GM20000 (cell line): ENCODE measurements around the gene XYLT1.

Experiments
- DNase-seq: peaks from one replicate; pipeline ENCODE4 v3.0.0; 2012; ENCODE audit warnings: low spot score
- TF ChIP-seq, protein P1 (sequence below): IDR thresholded peaks from 2 replicates; pipeline ENCODE4 v1.5.1; 2012; ENCODE audit warnings: mild to moderate bottlenecking, control low read depth; ENCODE audit errors: extremely low read depth, missing control alignments

XYLT1 gene

DNA sequence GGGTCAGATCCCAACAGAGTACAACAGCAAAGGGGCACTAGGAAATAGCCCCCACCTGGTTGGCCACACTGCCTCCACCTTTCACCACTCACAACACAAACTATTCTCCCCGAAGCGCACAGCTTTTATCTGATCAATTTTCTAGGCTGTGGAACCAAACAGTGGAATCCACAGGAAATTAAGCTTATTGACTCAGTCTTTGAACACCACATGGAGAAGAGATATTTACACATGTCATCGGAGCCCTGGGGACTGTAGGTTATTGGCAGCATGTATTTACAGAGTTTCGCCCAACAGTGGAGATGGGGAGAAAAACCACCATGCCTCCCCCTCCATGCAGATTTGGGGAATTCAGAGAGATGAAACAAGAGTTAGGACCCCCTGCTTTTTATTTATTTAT, 154.8 kb downstream of the XYLT1 start:
- no peak for DNase-seq

DNA sequence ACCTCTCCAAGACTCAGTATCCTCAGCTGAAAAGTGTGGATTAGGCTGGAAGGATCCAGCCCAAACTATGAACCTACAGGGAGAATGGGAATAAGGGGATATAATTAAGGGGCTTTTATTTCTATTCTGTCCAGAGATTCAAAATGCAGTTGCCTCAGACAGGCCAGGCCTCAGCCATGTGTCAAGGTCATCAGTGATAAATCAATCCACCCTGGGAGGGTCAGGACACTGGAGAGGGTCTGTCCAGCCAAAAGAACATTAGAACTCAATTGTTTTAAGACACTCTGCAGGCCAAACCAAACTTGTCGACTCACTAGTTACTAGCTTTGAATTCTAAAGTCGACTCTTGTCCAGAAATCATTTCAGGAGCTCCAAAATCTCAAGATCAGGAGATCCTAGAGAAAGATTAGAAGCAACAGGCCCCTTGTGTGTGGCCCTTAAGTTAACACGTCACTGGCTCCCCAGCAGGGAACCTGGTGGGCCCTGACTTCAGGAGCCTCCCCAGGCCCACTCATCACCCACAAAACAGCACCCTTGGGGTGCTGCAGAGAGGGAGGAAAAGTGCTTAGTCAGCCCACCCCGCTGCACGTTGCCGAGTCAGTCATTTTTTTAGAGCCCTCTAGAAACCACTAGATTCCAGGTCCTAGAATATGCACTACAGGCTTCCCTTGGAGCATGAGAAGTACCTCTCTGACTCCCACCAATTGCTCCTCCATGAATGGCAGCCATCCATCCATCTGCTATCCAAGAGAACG, 156.8 kb downstream of the XYLT1 start:
- DNase-seq, result no peak
- TF ChIP-seq, protein P1, sequence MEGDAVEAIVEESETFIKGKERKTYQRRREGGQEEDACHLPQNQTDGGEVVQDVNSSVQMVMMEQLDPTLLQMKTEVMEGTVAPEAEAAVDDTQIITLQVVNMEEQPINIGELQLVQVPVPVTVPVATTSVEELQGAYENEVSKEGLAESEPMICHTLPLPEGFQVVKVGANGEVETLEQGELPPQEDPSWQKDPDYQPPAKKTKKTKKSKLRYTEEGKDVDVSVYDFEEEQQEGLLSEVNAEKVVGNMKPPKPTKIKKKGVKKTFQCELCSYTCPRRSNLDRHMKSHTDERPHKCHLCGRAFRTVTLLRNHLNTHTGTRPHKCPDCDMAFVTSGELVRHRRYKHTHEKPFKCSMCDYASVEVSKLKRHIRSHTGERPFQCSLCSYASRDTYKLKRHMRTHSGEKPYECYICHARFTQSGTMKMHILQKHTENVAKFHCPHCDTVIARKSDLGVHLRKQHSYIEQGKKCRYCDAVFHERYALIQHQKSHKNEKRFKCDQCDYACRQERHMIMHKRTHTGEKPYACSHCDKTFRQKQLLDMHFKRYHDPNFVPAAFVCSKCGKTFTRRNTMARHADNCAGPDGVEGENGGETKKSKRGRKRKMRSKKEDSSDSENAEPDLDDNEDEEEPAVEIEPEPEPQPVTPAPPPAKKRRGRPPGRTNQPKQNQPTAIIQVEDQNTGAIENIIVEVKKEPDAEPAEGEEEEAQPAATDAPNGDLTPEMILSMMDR, result no peak

More for the DNA sequence above, 154.8 kb downstream of the XYLT1 start:
- TF ChIP-seq, protein P1, result no peak

DNA sequence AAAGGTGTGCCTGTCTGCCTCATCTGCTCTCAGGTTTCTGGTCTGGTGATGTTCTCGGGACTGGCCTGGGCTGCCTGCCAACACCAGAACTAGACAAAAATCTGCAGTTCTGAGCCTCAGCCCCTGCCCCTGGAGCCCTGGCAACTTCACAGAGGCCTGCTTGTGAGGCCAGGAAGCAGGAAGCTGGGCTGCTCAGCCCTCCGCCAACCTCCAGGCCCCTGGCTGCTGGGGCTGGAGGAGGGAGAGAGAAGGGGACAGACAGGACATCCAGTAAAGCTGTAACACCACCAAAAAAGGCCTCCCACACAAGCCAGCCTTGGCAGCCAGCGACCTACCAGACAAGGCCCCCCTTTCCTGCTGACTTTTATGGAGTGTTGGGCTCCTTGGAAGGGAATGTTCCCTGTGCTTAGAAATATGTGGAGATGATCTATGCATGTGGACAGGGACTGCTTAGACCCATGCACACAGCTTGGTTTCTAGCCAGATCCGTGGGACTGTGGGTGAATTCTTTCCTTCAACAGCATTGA, 157.6 kb downstream of the XYLT1 start:
- TF ChIP-seq, protein P1, result no peak
- no peak for DNase-seq

DNA sequence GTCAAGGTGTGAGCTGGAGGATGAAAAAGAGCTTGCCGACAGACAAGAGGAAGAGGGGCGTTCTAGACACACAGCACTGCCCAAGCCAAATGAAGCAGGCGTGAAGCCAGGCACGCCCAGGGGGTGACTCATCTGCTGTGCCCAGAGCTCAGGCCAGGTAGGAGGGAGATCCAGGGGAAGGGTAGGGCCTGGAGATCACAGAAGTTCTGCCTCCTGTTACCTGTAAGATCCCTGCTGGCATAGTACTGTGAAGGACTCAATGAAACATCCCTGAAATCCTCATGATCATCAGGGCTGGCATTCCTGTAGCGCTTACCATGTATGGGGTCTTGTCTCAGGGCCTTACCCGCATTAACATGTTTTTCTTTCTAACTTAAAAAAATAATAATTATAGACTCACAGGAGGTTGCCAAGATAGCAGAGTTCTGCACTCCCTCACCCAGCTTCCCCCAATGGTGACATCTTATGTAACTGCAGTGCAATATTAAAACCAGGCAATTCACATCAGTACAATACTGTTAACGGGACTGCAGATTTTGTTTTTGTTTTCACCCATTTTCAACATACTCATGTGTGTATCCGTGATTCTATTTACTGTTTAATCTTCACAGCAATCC, 158.6 kb downstream of the XYLT1 start:
- TF ChIP-seq, protein P1, result no peak
- DNase-seq, result no peak

DNA sequence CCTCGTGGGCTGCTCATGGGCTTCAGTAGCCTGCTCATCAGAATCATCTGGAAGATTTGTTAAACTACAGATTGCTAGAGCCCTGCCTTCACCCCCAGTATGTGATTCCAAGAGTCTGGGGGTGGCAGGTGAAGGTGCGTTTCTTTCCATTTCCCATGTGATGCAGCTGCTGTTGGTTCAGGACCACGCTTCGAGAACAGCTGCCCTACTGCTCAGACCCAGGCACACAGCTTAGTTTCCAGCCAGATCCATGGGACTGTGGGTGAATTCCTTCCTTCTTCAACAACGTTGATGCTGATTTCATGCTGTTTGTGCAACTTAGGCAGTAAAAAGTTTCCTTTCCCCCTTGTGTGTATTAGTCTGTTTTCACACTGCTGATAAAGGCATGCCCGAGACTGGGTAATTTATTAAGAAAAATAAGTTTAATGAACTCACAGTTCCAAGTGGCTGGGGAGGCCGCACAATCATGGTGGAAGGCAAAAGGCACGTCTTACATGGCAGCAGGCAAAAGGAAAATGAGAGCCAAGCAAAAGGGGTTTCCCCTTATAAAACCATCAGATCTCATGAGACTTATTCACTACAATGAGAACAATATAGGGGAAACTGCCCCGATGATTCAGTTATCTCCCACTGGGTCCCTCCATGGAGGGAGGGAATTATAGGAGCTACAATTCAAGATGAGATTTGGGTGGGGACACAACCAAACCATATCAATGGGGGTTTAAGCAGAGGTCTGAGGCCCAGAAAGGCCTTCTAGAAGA, 159.2 kb downstream of the XYLT1 start:
- no peak for DNase-seq
- TF ChIP-seq, protein P1, result no peak

DNA sequence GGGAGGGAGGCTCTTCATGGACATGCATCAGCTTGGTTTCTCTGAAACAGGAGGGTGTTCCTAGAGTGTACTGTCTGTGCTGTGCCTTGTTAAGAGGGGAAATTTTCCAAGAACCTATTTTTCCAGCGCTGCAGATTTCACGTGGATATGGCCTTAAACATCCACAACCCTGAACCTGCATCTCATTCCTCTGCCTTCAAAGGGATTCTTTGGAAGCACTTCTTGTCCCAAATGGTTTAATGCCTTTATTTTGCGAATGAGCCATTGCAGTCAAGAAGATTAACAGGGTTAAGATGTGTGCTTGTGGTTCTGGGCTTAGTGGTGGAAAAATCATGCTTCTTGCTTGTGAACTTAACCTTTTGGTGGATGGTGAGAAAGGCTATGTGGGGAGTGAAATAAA, 161.2 kb downstream of the XYLT1 start:
- TF ChIP-seq, protein P1, result no peak
- no peak for DNase-seq

DNA sequence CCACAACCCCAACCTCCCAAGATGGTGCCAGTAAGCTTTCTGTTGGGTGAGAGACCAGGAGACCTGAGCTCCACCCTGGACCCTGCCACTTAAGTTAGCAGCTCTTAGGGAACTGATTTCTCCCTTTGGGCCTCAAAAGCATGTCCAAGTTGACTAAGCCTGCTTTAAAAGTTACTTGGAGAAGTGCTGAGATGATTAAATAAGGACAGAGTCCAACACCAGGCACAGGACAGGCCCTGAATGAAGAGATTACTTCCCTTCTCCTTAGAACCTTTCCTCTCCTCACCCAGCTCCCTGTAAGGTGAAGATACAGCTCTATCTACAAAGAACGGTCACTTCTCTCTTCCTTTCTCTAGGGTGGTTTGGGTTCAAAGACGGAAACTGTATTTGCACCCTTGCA, 162.6 kb downstream of the XYLT1 start:
- TF ChIP-seq, protein P1, result no peak
- no peak for DNase-seq
